Measurements from ENCODE around the gene ARL10. TPM values are rescaled to one million over a fixed set of nuclear protein-coding genes. Genes with fewer than 3 reads are reported as not detected.

The ARL10 gene
- 1 to 10 TPM in 3 of 4 donors, under 1 TPM in 1; 0.53 to 6.2 (median 2.5) TPM for total RNA-seq

- Histone ChIP-seq H3K9me3 (no peaks in the 10 kb centered on the region), H3K4me3 (peak within 1 kb of the TSS; percentile 76 to 94 (median 84)), H3K27ac (peak within 1 kb of the TSS; percentile 9 to 78 (median 66)), H3K27me3 (no peaks in the 10 kb centered on the region), H3K36me3 (no peaks in the 10 kb centered on the region), H3K4me1 (peaks cover 0 to 19% (median 9%) of the 10 kb centered on the region in 4 donors)
- TF ChIP-seq CTCF (IDR thresholded peaks at IDR 0.05) (no peak), POLR2A (IDR thresholded peaks at IDR 0.05) (no peak)
- DNase-seq = peak; percentile 52 to 68 (median 58)
Observed at GRCh38 chr5:176365351-176366231, at the start of gene ARL10. Gene ARL10 (plus strand): TSS chr5:176365487. CDS start chr5:176365564, 77 bp downstream.

DNA sequence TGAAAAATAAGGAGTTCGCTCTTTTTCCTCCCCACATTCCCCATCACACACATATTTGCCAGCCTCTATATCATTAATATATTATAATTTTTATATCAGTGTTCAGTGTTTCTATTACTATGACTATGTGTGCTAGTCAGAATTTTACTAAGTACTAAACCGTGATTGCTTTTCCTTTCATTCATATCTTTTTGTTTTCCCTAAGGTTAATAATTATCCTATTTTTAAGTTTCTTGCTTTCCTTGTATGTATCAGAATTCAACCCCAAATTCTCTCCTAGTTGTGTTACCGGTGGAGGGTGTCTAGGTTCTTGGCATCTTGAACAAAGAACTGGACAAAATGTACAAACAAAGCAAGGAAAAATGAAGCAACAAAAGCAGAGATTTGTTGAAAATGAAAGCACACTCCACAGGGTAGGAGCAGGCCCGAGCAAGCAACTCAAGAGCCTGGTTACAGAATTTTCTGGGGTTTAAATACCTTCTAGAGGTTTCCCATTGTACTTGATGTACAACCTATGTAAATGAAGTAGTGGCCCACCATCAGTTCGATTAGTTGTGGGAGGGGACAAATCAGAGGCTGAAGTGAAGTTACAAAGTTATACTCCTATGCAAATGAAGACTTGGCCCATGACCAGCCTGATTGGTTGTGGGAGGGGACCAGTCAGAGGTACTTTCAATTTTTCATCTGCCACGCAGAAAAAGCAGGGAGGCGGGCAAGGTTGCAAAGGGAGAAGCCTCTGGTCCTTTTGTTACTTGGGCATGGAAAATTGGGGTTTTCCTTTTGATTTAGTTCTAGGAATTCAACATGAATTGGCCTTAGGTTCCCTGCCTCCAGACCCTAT is 47.5 kb upstream of the ARL10 start:
- Histone ChIP-seq H3K27ac (no peak overlapping the region), H3K36me3 (peaks cover 0 to 40% (median 0%) of the 10 kb centered on the region in 3 donors), H3K9me3 (no peaks in the 10 kb centered on the region), H3K27me3 (no peaks in the 10 kb centered on the region), H3K4me3 (no peak overlapping the region), H3K4me1 (no peaks in the 10 kb centered on the region)
- no peak for DNase-seq
- TF ChIP-seq POLR2A (IDR thresholded peaks at IDR 0.05) (no peak), CTCF (IDR thresholded peaks at IDR 0.05) (no peak)

- TF ChIP-seq POLR2A (IDR thresholded peaks at IDR 0.05) (no peak), CTCF (IDR thresholded peaks at IDR 0.05) (peak in 2 of 6 experiments; percentile 10 to 21)
- Histone ChIP-seq H3K27me3 (no peaks in the 10 kb centered on the region), H3K4me1 (no peaks in the 10 kb centered on the region), H3K9me3 (no peaks in the 10 kb centered on the region), H3K36me3 (peaks cover 0 to 53% (median 0%) of the 10 kb centered on the region in 3 donors), H3K27ac (no peak overlapping the region), H3K4me3 (no peak overlapping the region)
- DNase-seq = no peak
Observed at GRCh38 chr5:176319827-176320554, 45.3 kb upstream of the ARL10 start.

DNA sequence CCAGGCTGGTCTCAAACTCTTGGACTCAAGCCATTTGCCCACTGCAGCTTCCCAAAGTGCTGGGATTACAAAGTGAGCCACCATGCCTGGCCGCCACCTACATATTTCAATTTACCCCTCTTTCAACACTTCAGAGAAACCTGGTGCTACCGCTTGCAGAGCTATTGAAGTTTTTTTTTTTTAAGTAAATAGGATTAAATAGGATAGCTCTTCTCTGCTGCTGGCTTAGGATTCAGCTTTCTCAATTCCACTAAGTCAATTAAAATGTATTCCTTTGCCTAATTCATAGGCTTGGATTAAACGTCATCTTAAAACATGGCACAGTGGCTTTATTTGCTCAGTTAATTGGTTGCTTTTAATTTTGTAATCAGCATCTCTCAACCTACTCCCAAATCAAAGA is 44.7 kb upstream of the ARL10 start:
- TF ChIP-seq POLR2A (IDR thresholded peaks at IDR 0.05) (no peak), CTCF (IDR thresholded peaks at IDR 0.05) (no peak)
- Histone ChIP-seq H3K4me3 (no peak overlapping the region), H3K27me3 (no peaks in the 10 kb centered on the region), H3K4me1 (no peaks in the 10 kb centered on the region), H3K9me3 (no peaks in the 10 kb centered on the region), H3K36me3 (peaks cover 0 to 51% (median 0%) of the 10 kb centered on the region in 3 donors), H3K27ac (no peak overlapping the region)
- no peak for DNase-seq
